Cardiac muscle cell (in vitro differentiated cells and primary cell): ENCODE measurements around the gene CCL5. TPM values are rescaled to one million over a fixed set of nuclear protein-coding genes. Genes with fewer than 3 reads are reported as not detected.

Experiments used
- DNase-seq, 2 donors: peaks; one replicate each; pipeline versions ENCODE4 v3.0.0 to v3.0.0-alpha.2; 2010 to 2017; ENCODE audit warnings: low read depth in 1 of 2, low spot score in 1 of 2
- H3K27ac ChIP-seq: fragments of 200-600 bp; sonication (generic); 2 replicates; pipeline ENCODE4 v1.5.1; 2016
- H3K27me3 ChIP-seq: fragments of 200-600 bp; sonication (generic); 2 replicates; pipeline ENCODE4 v1.6.0; 2016; ENCODE audit warnings: control low read depth
- H3K36me3 ChIP-seq: fragments of 200-600 bp; sonication (generic); 2 replicates; pipeline ENCODE4 v1.5.1; 2016; ENCODE audit warnings: control low read depth
- H3K4me1 ChIP-seq: fragments of 200-600 bp; sonication (generic); 2 replicates; pipeline ENCODE4 v1.8.1; 2017; ENCODE audit warnings: low read depth, mild to moderate bottlenecking, mixed run types
- H3K4me3 ChIP-seq: fragments of 200-600 bp; sonication (generic); 2 replicates; pipeline ENCODE4 v1.5.1; 2016; ENCODE audit warnings: mild to moderate bottlenecking
- H3K9me3 ChIP-seq: fragments of 200-600 bp; sonication (generic); 2 replicates; pipeline ENCODE4 v1.5.1; 2017; ENCODE audit warnings: low read depth, mild to moderate bottlenecking, control low read depth
- CTCF ChIP-seq: IDR thresholded peaks from 2 replicates; pipeline ENCODE4 v1.5.1; 2012; ENCODE audit warnings: low read depth, mild to moderate bottlenecking, low read length
- polyA plus RNA-seq: library from polyadenylated mRNA; unstranded; fragments of >200 nt; fragmentation: Nextera tagmentation; extraction: Ambion mirVana; gene quantifications from 2 replicates; pipeline ENCODE4 v1.2.1, GENCODE V29; 2016
- total RNA-seq: library from RNA; depleted of rRNA; stranded (reverse); fragments of >200 nt; gene quantifications from 2 replicates; pipeline ENCODE4 v1.2.3, GENCODE V29; 2016

Gene CCL5
- total and polyA plus RNA-seq, 2 experiments from 2014 or later = 0.10 TPM; not detected in 1

GRCh38 chr17:35846055-35846809 is 33.9 kb downstream of the CCL5 start:
- H3K27me3 ChIP-seq = no peaks in the 10 kb centered on the region
- H3K27ac ChIP-seq = peak overlapping the region; percentile 79
- peaks cover 11% of the 10 kb centered on the region for H3K4me1 ChIP-seq
- H3K36me3 ChIP-seq = peaks cover 51% of the 10 kb centered on the region
- no peak overlapping the region for H3K4me3 ChIP-seq
- peak in 1 of 2 donors; percentile 42 for DNase-seq
- TF ChIP-seq CTCF = no peak
- no peaks in the 10 kb centered on the region for H3K9me3 ChIP-seq

- Histone ChIP-seq H3K4me1 (peaks cover 11% of the 10 kb centered on the region), H3K36me3 (peaks cover 59% of the 10 kb centered on the region), H3K27me3 (no peaks in the 10 kb centered on the region), H3K27ac (no peak overlapping the region), H3K4me3 (no peak overlapping the region), H3K9me3 (no peaks in the 10 kb centered on the region)
- no peak for TF ChIP-seq CTCF
- DNase-seq = no peak
Measured at GRCh38 chr17:35844547-35844946, 35.6 kb downstream of the CCL5 start.

GRCh38 chr17:35843698-35844097 is 36.5 kb downstream of the CCL5 start:
- H3K4me3 ChIP-seq = no peak overlapping the region
- peaks cover 64% of the 10 kb centered on the region for H3K36me3 ChIP-seq
- H3K4me1 ChIP-seq = peaks cover 11% of the 10 kb centered on the region
- no peak for TF ChIP-seq CTCF
- H3K27ac ChIP-seq = no peak overlapping the region
- no peaks in the 10 kb centered on the region for H3K9me3 ChIP-seq
- no peak for DNase-seq
- H3K27me3 ChIP-seq = no peaks in the 10 kb centered on the region

- peaks cover 4% of the 10 kb centered on the region for H3K4me1 ChIP-seq
- no peaks in the 10 kb centered on the region for H3K27me3 ChIP-seq
- no peak for DNase-seq
- H3K9me3 ChIP-seq = no peaks in the 10 kb centered on the region
- peaks cover 78% of the 10 kb centered on the region for H3K36me3 ChIP-seq
- no peak for TF ChIP-seq CTCF
- no peak overlapping the region for H3K27ac ChIP-seq
- no peak overlapping the region for H3K4me3 ChIP-seq
Measured at GRCh38 chr17:35842239-35842638, 37.9 kb downstream of the CCL5 start.

GRCh38 chr17:35841505-35841904 is 38.7 kb downstream of the CCL5 start:
- no peak for TF ChIP-seq CTCF
- Histone ChIP-seq H3K4me1 (no peaks in the 10 kb centered on the region), H3K9me3 (no peaks in the 10 kb centered on the region), H3K27me3 (no peaks in the 10 kb centered on the region), H3K4me3 (no peak overlapping the region), H3K27ac (no peak overlapping the region), H3K36me3 (peaks cover 83% of the 10 kb centered on the region)
- DNase-seq = peak in 1 of 2 donors; percentile 42
